Neural cell (in vitro differentiated cells): ENCODE data around the gene CCDC77. TPM values are rescaled to one million over a fixed set of nuclear protein-coding genes. Genes with fewer than 3 reads are reported as not detected.

Source experiments
- H2AFZ ChIP-seq: fragments of 200-600, 300-800 bp; sonication (generic), shearing (Covaris generic); 2 replicates; pipeline ENCODE4 v1.6.0; 2014; ENCODE audit warnings: low read depth, mild to moderate bottlenecking, antibody characterized with exemption, low read length, moderate library complexity
- H3F3A ChIP-seq: fragments of 200-600 bp; shearing (Covaris generic); 2 replicates; pipeline ENCODE4 v1.6.1; 2016; ENCODE audit warnings: mild to moderate bottlenecking, moderate library complexity, mixed read lengths, antibody characterized with exemption, low read length; ENCODE audit not compliant: insufficient read depth, poor library complexity, severe bottlenecking
- H3K27ac ChIP-seq: fragments of 200-600, 300-800 bp; sonication (generic), shearing (Covaris generic); 2 replicates; pipeline ENCODE4 v1.5.1; 2014; ENCODE audit warnings: mild to moderate bottlenecking, low read length, moderate library complexity
- H3K27me3 ChIP-seq: fragments of 300-800, 200-600 bp; sonication (generic), shearing (Covaris generic); 2 replicates; pipeline ENCODE4 v1.6.0; 2014; ENCODE audit warnings: mild to moderate bottlenecking, low read depth, low read length, moderate library complexity; ENCODE audit not compliant: insufficient read depth
- H3K36me3 ChIP-seq: fragments of 300-800, 200-600 bp; sonication (generic), shearing (Covaris generic); 2 replicates; pipeline ENCODE4 v1.5.1; 2014; ENCODE audit warnings: mild to moderate bottlenecking, antibody characterized with exemption, low read length, moderate library complexity; ENCODE audit not compliant: insufficient read depth
- H3K4me2 ChIP-seq: fragments of 300-800, 200-600 bp; sonication (generic), shearing (Covaris generic); 2 replicates; pipeline ENCODE4 v1.6.0; 2014; ENCODE audit warnings: mild to moderate bottlenecking, low read length
- H3K4me3 ChIP-seq: fragments of 300-800, 200-600 bp; sonication (generic), shearing (Covaris generic); 2 replicates; pipeline ENCODE4 v1.5.1; 2014; ENCODE audit warnings: mild to moderate bottlenecking, low read length, moderate library complexity
- H3K79me2 ChIP-seq: fragments of 200-600 bp; shearing (Covaris generic); replicated peaks from 2 replicates; pipeline ENCODE4 v1.6.0; 2014; ENCODE audit warnings: mild to moderate bottlenecking, low read length, moderate library complexity; ENCODE audit not compliant: insufficient read depth
- H3K9ac ChIP-seq: fragments of 300-800, 200-600 bp; sonication (generic), shearing (Covaris generic); 2 replicates; pipeline ENCODE4 v1.6.1; 2016; ENCODE audit warnings: mild to moderate bottlenecking, low read length, mixed read lengths
- H3K9me2 ChIP-seq: fragments of 200-600 bp; shearing (Covaris generic); 2 replicates; pipeline ENCODE4 v1.6.1; 2016; ENCODE audit warnings: mild to moderate bottlenecking, low read length, mixed read lengths; ENCODE audit not compliant: insufficient read depth
- H3K9me3 ChIP-seq: fragments of 200-600, 300-800 bp; sonication (generic), shearing (Covaris generic); 2 replicates; pipeline ENCODE4 v1.6.1; 2016; ENCODE audit warnings: mild to moderate bottlenecking, mixed run types, low read length, moderate library complexity, mixed read lengths
- H4K20me1 ChIP-seq: fragments of 200-600 bp; shearing (Covaris generic); 2 replicates; pipeline ENCODE4 v1.6.1; 2016; ENCODE audit warnings: mild to moderate bottlenecking, mixed run types; ENCODE audit not compliant: insufficient read depth
- CTCF ChIP-seq: fragments of 450-650 bp; IDR thresholded peaks from 2 replicates; pipeline ENCODE4 v1.5.1; 2014; ENCODE audit warnings: antibody characterized with exemption, mild to moderate bottlenecking, moderate library complexity; ENCODE audit not compliant: poor library complexity, severe bottlenecking
- EP300 ChIP-seq: fragments of 450-650 bp; conservative IDR thresholded peaks from 2 replicates; pipeline ENCODE4 v1.6.1; 2014; ENCODE audit warnings: antibody characterized with exemption, mild to moderate bottlenecking, moderate library complexity; ENCODE audit not compliant: poor library complexity, severe bottlenecking
- EZH2 ChIP-seq: fragments of 200-600, 300-800 bp; shearing (Covaris generic), sonication (generic); IDR thresholded peaks from 2 replicates; pipeline ENCODE4 v1.6.1; 2014; ENCODE audit warnings: antibody characterized with exemption, low read length, borderline replicate concordance, mild to moderate bottlenecking; ENCODE audit not compliant: insufficient read depth, poor library complexity, severe bottlenecking
- MXI1 ChIP-seq: fragments of 450-650 bp; conservative IDR thresholded peaks from 2 replicates; pipeline ENCODE4 v1.6.1; 2014; ENCODE audit warnings: antibody characterized with exemption, mild to moderate bottlenecking; ENCODE audit not compliant: poor library complexity, severe bottlenecking
- POLR2AphosphoS5 ChIP-seq: IDR thresholded peaks from 2 replicates; pipeline ENCODE4 v1.6.1; 2012
- RAD21 ChIP-seq: fragments of 450-650 bp; conservative IDR thresholded peaks from 2 replicates; pipeline ENCODE4 v1.6.1; 2014; ENCODE audit warnings: antibody characterized with exemption, mild to moderate bottlenecking, moderate library complexity
- REST ChIP-seq: IDR thresholded peaks from 2 replicates; pipeline ENCODE4 v1.6.1; 2012; ENCODE audit warnings: borderline replicate concordance
- SMC3 ChIP-seq: fragments of 450-650 bp; conservative IDR thresholded peaks from 2 replicates; pipeline ENCODE4 v1.6.1; 2014; ENCODE audit warnings: antibody characterized with exemption, mild to moderate bottlenecking, moderate library complexity; ENCODE audit not compliant: poor library complexity
- TAF1 ChIP-seq: IDR thresholded peaks from 2 replicates; pipeline ENCODE4 v1.6.1; 2012; ENCODE audit warnings: low read depth
- polyA plus RNA-seq: library from polyadenylated mRNA; depleted of rRNA; stranded (reverse); fragments of >200 nt; gene quantifications from 2 replicates; pipeline ENCODE4 v1.2.3, GENCODE V29; 2014

Gene CCDC77
- polyA plus RNA-seq, 1 donor from 2014 or later, result 42.9 TPM

GRCh38 chr12:459050-459429, 57.6 kb downstream of the CCDC77 start:
- Histone ChIP-seq H3K36me3 (no peaks in the 10 kb centered on the region), H3K27ac (no peak overlapping the region), H3K9me2 (no peaks in the 10 kb centered on the region), H3K4me2 (no peak overlapping the region), H3K4me3 (peak overlapping the region; percentile 76), H2AFZ (no peak overlapping the region), H4K20me1 (no peaks in the 10 kb centered on the region), H3K79me2 (no peaks in the 10 kb centered on the region), H3F3A (no peaks in the 10 kb centered on the region), H3K9me3 (no peaks in the 10 kb centered on the region), H3K9ac (no peak overlapping the region), H3K27me3 (peaks cover 25% of the 10 kb centered on the region)
- TF ChIP-seq CTCF, result no peak
- TF ChIP-seq TAF1, result no peak
- no peak for TF ChIP-seq RAD21
- TF ChIP-seq SMC3, result no peak
- TF ChIP-seq EP300, result no peak
- TF ChIP-seq MXI1, result no peak
- TF ChIP-seq REST, result no peak
- no peak for TF ChIP-seq POLR2AphosphoS5
- no peak for TF ChIP-seq EZH2

DNA sequence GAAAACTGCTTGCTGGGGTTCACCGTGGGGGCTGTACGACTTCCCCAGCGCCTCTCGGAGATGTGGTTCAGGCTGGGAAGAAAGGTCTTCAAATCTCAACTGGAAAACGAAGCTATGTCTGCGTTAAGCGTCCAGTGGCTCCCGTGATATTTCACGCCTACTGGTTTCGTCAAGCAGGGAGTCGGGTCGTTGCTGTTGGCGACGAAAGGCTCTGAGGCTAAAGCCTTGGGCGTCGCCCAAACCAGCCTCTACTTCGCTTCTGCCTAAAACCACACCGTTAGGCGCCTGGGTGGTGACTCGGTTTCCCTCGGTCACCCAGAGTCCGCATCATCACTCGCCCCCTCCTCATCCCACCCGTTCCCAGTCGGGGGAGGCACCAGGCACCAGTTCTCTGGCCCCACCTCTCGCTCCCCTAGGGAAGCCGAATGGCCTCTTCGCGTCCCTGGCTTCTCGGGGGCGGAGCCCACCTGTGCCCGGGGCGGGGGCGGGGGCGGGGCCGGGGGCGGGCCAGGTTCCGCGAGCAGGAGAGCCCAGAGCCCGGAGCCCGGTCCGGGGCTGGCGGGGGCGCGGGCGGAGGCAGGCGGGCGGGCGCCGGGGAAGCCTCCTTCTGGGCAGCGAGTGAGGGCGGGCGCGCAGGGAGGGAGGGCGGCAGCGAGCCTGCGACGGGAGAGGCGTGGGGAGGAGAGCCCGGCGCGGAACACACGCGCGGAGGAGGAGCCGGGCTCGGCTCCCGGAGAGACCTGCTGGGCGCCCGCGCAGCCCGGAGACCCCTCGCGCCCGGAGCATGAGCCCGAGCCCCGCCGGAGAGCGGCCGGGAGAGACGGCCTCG, 58.2 kb downstream of the CCDC77 start, which contains the start of gene B4GALNT3:
TSS of gene B4GALNT3 (plus strand) at position 510 of the 829 bp plus-strand sequence. CDS start 438 bp downstream, outside the sequence.
- Histone ChIP-seq H3K9ac (peak within 1 kb of the TSS; percentile 55), H2AFZ (no peak within 1 kb of the TSS), H3F3A (no peaks in the 10 kb centered on the region)

More for the DNA sequence above, 58.2 kb downstream of the CCDC77 start, which contains the start of gene B4GALNT3:
- peak within 1 kb of the TSS; percentile 76 for H3K4me3 ChIP-seq
- no peak within 1 kb of the TSS for H3K27ac ChIP-seq
- peak; percentile 9 for TF ChIP-seq POLR2AphosphoS5
- no peak for TF ChIP-seq CTCF
- peak within 1 kb of the TSS; percentile 39 for H3K4me2 ChIP-seq
- peaks cover 25% of the 10 kb centered on the region for H3K27me3 ChIP-seq
- no peaks in the 10 kb centered on the region for H4K20me1 ChIP-seq
- no peaks in the 10 kb centered on the region for H3K9me3 ChIP-seq
- no peaks in the 10 kb centered on the region for H3K36me3 ChIP-seq
- H3K79me2 ChIP-seq, result no peaks in the 10 kb centered on the region
- no peaks in the 10 kb centered on the region for H3K9me2 ChIP-seq
